Measurements from ENCODE around the gene CREBBP. TPM values are rescaled to one million over a fixed set of nuclear protein-coding genes. Genes with fewer than 3 reads are reported as not detected.

The CREBBP gene
- total RNA-seq, 4 donors from 2014 or later = 61.2 to 119 (median 77.4) TPM

DNA sequence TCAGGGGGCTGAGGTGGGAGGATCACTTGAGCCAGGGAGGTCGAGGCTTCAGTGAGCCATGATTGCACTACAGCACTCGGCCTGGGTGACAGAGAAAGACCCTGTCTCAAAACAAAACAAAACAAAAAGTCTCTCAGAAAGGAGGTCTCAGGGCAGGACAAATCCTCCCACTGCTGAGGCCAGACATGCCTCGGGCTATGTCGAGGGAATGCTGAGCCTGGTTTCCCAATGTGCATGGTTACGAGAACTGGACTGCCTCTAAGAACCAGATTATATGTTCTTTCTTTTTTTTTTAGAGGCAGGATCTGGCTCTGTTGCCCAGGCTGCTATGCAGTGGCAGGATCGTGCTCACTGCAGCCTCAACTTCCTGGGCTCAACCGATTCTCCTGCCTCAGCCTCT is 190.8 kb downstream of the CREBBP start:
- TF ChIP-seq, protein P1, sequence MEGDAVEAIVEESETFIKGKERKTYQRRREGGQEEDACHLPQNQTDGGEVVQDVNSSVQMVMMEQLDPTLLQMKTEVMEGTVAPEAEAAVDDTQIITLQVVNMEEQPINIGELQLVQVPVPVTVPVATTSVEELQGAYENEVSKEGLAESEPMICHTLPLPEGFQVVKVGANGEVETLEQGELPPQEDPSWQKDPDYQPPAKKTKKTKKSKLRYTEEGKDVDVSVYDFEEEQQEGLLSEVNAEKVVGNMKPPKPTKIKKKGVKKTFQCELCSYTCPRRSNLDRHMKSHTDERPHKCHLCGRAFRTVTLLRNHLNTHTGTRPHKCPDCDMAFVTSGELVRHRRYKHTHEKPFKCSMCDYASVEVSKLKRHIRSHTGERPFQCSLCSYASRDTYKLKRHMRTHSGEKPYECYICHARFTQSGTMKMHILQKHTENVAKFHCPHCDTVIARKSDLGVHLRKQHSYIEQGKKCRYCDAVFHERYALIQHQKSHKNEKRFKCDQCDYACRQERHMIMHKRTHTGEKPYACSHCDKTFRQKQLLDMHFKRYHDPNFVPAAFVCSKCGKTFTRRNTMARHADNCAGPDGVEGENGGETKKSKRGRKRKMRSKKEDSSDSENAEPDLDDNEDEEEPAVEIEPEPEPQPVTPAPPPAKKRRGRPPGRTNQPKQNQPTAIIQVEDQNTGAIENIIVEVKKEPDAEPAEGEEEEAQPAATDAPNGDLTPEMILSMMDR (IDR thresholded peaks at IDR 0.05; ENCODE audit: low read depth) = no peak

GRCh38 chr16:3687792-3688191 is 192.7 kb downstream of the CREBBP start:
- TF ChIP-seq, protein P1 (IDR thresholded peaks at IDR 0.05; ENCODE audit: low read depth) = no peak

DNA sequence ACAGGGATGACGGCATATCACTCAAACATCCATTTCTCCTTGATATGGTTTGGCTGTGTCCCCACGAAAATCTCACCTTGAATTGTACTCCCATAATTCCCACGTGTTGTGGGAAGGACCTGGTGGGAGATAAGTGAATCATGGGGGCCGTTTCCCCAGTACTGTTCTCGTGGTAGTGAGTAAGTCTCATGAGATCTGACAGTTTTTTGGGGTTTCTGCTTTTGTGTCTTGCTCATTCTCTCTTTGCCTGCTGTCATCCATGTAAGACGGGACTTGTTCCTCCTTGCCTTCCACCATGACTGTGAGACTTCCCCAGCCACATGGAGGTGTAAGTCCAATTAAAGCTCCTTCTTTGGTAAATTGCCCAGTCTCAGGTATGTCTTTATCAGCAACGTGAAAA is 193.5 kb downstream of the CREBBP start:
- TF ChIP-seq, protein P1 (IDR thresholded peaks at IDR 0.05; ENCODE audit: low read depth) = no peak

DNA sequence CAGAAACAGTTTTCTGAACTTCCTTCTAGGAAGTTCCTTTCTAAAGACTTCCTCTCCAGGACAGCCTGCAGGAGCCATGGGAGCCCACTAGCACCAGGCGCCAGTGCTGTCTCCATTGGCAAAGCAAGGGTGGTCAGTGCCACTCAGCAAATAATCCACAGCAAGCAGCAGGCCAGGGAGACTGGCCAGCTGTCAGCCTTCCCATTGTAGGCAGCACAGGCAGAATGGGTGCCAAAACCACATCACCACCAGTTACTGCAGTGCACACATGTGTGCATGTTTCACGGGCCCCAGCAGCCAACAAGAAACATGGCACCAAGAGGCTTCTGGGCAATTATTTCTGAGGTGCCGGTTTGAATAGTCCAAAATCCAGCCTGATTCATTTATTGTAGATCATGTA is 199.3 kb downstream of the CREBBP start:
- TF ChIP-seq, protein P1 (IDR thresholded peaks at IDR 0.05; ENCODE audit: low read depth) = no peak

- TF ChIP-seq, protein P1 (IDR thresholded peaks at IDR 0.05; ENCODE audit: low read depth) = no peak
Observed at GRCh38 chr16:3677994-3678393, 202.5 kb downstream of the CREBBP start.

- TF ChIP-seq, protein P1 (IDR thresholded peaks at IDR 0.05; ENCODE audit: low read depth) = no peak
Observed at GRCh38 chr16:3675601-3676130, 204.8 kb downstream of the CREBBP start.

Other genes starting within 250 kb of the CREBBP start
- gene DNASE1, start 226.0 kb downstream of the CREBBP start, total RNA-seq = 10 to 100 TPM; 10.9 to 19.8 (median 15.6) TPM
- 10 to 100 TPM; 40.1 to 89.7 (median 47.7) TPM for gene TRAP1, start 163.2 kb downstream of the CREBBP start, total RNA-seq
- 10 to 100 TPM in 1 of 4 donors, 1 to 10 TPM in 3; 9.5 to 16.4 (median 9.8) TPM for gene ADCY9, start 235.7 kb upstream of the CREBBP start, total RNA-seq